HG02642 (cell line): Measurements from ENCODE around the gene GABPA.
A peak's percentile ranks its signal among the peaks of the same experiment; 100 is the strongest.

Source experiments
- ATAC-seq: cut with Tn5 transposase; IDR thresholded peaks from one replicate; pipeline ENCODE4 v1.9.1; 2021; ENCODE audit warnings: mild to moderate bottlenecking; ENCODE audit not compliant: unreplicated experiment, poor library complexity

The GABPA gene

DNA sequence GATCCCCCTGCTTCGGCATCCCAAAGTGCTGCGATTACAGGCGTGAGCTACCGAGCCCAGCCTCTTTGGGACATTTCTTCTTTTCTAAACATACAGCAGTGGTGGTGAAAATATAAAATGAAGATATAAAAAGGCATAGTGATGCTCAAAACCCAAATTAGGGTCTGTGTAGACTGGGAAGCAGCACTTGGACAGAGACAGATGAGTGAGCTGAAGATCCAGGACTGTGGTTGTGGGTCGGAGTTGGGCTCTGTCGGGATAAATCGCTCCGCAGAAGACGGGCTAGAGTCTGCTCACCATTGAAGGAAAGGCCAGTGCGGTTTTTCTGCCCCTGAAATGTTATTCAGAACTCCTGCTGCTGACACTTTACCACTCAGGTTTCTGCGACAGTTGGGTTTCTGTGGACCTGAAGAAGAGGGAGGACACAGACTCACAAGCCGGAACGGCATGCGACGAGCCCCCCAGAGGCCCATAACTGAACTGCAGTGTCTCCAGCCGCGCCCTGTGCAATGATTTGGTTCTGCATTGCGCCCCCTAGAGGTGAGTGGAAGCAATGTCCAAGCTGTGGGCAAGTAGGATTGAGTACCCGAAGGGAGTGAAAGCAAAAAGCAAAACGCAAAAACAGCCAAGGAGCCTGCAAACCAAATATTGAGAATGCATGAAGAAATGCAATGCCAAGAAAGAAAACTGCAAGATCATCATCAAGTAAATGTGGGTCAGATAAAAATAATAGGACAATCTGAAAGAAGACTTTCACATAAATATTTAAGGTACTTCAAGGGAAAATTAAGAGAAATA is 66.6 kb downstream of the GABPA start:
- peak; percentile 100 for ATAC-seq

GRCh38 chr21:25806060-25806459 is 71.3 kb downstream of the GABPA start:
- ATAC-seq: no peak

DNA sequence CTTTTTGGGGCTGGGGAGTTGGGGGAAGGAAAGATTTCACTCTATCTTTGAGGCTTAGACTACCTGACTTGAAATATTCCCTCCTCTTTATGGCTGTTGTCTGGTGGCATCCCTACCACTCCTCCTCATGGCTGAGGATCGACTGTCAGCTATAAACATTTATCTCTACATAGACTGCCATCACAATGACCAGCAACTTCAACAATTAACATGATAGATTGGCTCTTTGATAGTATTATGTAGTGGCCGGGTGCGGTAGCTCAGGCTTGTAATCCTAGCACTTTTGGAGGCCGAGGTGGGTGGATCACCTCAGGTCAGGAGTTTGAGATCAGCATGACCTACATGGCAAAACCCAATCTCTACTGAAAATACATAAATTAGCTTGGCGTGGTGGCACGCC is 72.4 kb downstream of the GABPA start:
- no peak for ATAC-seq

DNA sequence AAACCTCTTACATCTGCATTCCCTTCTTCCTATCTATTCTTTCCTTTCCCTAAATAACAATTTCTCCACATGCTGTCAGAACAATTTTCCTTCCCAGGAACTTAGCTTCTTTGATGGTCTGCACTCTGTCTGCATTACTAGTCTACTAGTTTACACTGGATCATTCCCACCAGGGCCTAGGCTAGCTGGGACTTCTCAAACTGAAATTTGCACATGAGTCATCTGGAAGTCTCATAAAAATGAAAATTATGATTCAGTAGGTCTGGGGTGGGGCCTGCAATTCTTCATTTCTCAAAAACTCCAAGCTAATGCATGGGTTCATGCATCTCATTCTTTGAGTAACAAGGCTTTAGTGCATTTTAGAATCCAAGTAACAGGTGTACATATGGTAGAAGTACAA is 74.2 kb downstream of the GABPA start:
- no peak for ATAC-seq

- ATAC-seq: no peak
Observed at GRCh38 chr21:25811186-25811585, 76.4 kb downstream of the GABPA start.

DNA sequence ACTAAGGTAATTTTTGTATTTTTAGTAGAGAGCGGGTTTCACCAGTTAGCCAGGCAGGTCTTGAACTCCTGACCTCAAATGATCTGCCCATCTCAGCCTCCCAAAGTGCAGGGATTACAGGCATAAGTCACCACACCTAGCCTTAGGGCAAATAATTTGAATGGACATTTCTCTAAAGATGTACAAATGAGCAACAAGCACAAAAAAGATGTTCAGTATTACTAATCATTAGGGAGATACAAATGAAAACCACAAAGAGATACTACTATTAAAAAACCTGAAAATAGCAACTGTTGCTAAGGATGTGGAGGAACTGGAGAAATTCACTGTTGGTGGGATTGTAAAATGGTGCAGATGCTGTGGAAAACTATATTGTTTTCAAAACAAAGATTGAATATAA is 79.1 kb downstream of the GABPA start:
- ATAC-seq: no peak

DNA sequence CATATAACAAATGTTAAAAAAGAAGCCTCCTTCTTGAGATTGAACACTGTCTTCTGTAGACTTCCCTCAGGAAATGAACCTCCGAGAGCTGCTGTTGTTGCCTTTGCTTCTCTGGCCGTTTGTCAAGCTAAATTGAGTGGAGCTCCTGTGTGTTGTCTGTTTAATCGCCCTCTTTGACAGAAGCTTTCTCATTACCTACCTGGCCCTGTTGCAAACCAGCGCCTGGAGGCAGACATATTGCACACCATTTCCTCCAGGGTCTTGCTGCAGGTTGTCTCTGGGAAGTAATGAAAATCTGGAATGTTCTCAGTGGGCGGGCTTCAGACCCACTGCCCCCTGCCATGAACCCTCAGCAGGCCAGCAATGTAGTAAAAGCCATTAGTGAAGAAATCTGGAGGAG is 83.3 kb downstream of the GABPA start:
- no peak for ATAC-seq

- no peak for ATAC-seq
Observed at GRCh38 chr21:25818551-25818950, 83.8 kb downstream of the GABPA start.
